Ishikawa (cell line): ENCODE measurements around the gene MAMDC2.

Source experiments
- CEBPB ChIP-seq: IDR thresholded peaks from 2 replicates; pipeline ENCODE4 v1.6.1; 2012
- RAD21 ChIP-seq: IDR thresholded peaks from 2 replicates; pipeline ENCODE4 v1.6.1; 2012; ENCODE audit warnings: low read depth
- TEAD4 ChIP-seq: IDR thresholded peaks from 2 replicates; pipeline ENCODE4 v1.6.1; 2012
- YY1 ChIP-seq: IDR thresholded peaks from 2 replicates; pipeline ENCODE4 v1.6.1; 2012; ENCODE audit warnings: low read depth
- TF ChIP-seq, protein P1 (sequence below): IDR thresholded peaks from 2 replicates; pipeline ENCODE4 v1.6.1; 2012

DNA sequence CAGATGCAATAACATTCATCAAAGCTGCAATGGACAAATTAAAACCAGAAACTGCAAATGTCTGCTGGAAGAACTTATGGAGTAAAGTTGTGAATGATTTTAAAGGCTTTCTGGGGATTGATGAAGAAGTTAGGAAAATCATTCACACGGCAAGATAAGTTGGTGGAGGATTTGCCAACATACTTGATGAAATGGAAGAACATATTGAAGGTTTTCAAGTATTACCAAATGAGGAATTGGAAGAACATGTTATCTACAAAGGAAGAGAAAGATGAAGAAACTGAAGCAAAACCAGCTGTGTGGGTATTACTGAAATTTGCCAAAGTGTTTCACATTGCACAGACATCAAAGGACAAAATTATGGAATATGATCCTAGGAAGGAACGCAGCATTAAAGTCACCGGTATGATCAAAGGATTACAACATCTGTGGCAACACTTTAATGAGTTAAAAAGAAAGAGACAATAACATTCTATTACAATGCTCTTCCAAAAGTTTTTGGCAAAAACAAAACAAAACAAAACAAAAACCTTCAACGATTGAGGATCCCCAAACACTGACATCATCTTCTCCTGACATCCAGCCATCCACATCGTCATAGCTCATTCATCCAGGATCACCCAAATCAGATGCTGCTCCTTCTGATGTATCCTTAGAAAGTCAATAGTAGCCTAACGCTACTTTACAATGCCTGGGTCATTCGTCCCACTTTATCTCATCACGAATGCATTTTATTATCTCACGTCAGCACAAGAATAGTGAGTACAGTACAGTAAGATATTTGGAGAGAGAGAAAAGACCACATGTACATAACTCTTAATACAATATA, 153.8 kb downstream of the MAMDC2 start:
- TF ChIP-seq CEBPB: no peak
- TF ChIP-seq, protein P1, sequence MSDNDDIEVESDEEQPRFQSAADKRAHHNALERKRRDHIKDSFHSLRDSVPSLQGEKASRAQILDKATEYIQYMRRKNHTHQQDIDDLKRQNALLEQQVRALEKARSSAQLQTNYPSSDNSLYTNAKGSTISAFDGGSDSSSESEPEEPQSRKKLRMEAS: no peak
- TF ChIP-seq YY1: no peak
- no peak for TF ChIP-seq RAD21
- no peak for TF ChIP-seq TEAD4
